IMR-90 (cell line): Measurements from ENCODE around the gene TMEM8B.

ENCODE experiments used
- CEBPB ChIP-seq: IDR thresholded peaks from 2 replicates; pipeline ENCODE4 v1.6.1; 2012; ENCODE audit warnings: low read depth, low read length, improper control_type of control experiment
- CHD1 ChIP-seq: IDR thresholded peaks from 2 replicates; pipeline ENCODE4 v1.6.1; 2012; ENCODE audit warnings: low read depth, low read length, improper control_type of control experiment
- MAFK ChIP-seq: IDR thresholded peaks from 2 replicates; pipeline ENCODE4 v1.6.1; 2012; ENCODE audit warnings: low read depth, low read length, improper control_type of control experiment
- MAZ ChIP-seq: IDR thresholded peaks from 2 replicates; pipeline ENCODE4 v1.6.1; 2012; ENCODE audit warnings: low read depth, mild to moderate bottlenecking, low read length, improper control_type of control experiment, moderate library complexity, borderline replicate concordance
- MXI1 ChIP-seq: IDR thresholded peaks from 2 replicates; pipeline ENCODE4 v1.6.1; 2012; ENCODE audit warnings: low read depth, mild to moderate bottlenecking, low read length, moderate library complexity, borderline replicate concordance
- POLR2A ChIP-seq: IDR thresholded peaks from 2 replicates; pipeline ENCODE4 v1.6.1; 2012; ENCODE audit warnings: mild to moderate bottlenecking, low read depth, low read length
- RAD21 ChIP-seq: IDR thresholded peaks from 2 replicates; pipeline ENCODE4 v1.6.1; 2012; ENCODE audit warnings: low read length, improper control_type of control experiment
- RCOR1 ChIP-seq: IDR thresholded peaks from 2 replicates; pipeline ENCODE4 v1.6.1; 2012; ENCODE audit warnings: mild to moderate bottlenecking, low read length, improper control_type of control experiment; ENCODE audit not compliant: insufficient replicate concordance
- RFX5 ChIP-seq: IDR thresholded peaks from 2 replicates; pipeline ENCODE4 v1.8.0; 2012; ENCODE audit warnings: low read depth, mild to moderate bottlenecking, low read length, moderate library complexity
- SMC3 ChIP-seq: fragments of 150-350 bp; IDR thresholded peaks from 2 replicates; pipeline ENCODE4 v1.6.1; 2016; ENCODE audit warnings: low read depth, mild to moderate bottlenecking, antibody characterized with exemption, low read length, moderate library complexity
- TF ChIP-seq, protein P1 (sequence below): conservative IDR thresholded peaks from 2 replicates; pipeline ENCODE4 v1.5.1; 2012; ENCODE audit warnings: mild to moderate bottlenecking, low read depth, low read length, improper control_type of control experiment
- TF ChIP-seq, protein P2 (sequence below): fragments of 150-350 bp; IDR thresholded peaks from 2 replicates; pipeline ENCODE4 v1.6.1; 2017; ENCODE audit warnings: mild to moderate bottlenecking, antibody characterized with exemption, low read length, low read depth

- TF ChIP-seq, protein P1, sequence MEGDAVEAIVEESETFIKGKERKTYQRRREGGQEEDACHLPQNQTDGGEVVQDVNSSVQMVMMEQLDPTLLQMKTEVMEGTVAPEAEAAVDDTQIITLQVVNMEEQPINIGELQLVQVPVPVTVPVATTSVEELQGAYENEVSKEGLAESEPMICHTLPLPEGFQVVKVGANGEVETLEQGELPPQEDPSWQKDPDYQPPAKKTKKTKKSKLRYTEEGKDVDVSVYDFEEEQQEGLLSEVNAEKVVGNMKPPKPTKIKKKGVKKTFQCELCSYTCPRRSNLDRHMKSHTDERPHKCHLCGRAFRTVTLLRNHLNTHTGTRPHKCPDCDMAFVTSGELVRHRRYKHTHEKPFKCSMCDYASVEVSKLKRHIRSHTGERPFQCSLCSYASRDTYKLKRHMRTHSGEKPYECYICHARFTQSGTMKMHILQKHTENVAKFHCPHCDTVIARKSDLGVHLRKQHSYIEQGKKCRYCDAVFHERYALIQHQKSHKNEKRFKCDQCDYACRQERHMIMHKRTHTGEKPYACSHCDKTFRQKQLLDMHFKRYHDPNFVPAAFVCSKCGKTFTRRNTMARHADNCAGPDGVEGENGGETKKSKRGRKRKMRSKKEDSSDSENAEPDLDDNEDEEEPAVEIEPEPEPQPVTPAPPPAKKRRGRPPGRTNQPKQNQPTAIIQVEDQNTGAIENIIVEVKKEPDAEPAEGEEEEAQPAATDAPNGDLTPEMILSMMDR: no peak
- no peak for TF ChIP-seq SMC3
- no peak for TF ChIP-seq CHD1
- no peak for TF ChIP-seq MAFK
- TF ChIP-seq POLR2A: no peak
- no peak for TF ChIP-seq MAZ
- no peak for TF ChIP-seq RAD21
- no peak for TF ChIP-seq MXI1
- TF ChIP-seq RCOR1: no peak
- no peak for TF ChIP-seq RFX5
- TF ChIP-seq CEBPB: no peak
- TF ChIP-seq, protein P2, sequence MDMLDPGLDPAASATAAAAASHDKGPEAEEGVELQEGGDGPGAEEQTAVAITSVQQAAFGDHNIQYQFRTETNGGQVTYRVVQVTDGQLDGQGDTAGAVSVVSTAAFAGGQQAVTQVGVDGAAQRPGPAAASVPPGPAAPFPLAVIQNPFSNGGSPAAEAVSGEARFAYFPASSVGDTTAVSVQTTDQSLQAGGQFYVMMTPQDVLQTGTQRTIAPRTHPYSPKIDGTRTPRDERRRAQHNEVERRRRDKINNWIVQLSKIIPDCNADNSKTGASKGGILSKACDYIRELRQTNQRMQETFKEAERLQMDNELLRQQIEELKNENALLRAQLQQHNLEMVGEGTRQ: no peak
Observed at GRCh38 chr9:35811381-35812024, 17.5 kb upstream of the TMEM8B start.
